Left kidney (tissue), 2 donors: Measurements from ENCODE around the gene BNIP3. TPM values are rescaled to one million over a fixed set of nuclear protein-coding genes. Genes with fewer than 3 reads are reported as not detected.

Experiments used
- DNase-seq: peaks from one replicate; pipeline ENCODE4 v3.0.0-alpha.2; 2013
- polyA plus RNA-seq: library from polyadenylated mRNA; unstranded; fragments of 120-200 nt; gene quantifications from one replicate; pipeline ENCODE4 v1.2.1, GENCODE V29; 2013; ENCODE audit not compliant: insufficient read length

The BNIP3 gene
- polyA plus RNA-seq, 1 donor, result 69.3 TPM

DNA sequence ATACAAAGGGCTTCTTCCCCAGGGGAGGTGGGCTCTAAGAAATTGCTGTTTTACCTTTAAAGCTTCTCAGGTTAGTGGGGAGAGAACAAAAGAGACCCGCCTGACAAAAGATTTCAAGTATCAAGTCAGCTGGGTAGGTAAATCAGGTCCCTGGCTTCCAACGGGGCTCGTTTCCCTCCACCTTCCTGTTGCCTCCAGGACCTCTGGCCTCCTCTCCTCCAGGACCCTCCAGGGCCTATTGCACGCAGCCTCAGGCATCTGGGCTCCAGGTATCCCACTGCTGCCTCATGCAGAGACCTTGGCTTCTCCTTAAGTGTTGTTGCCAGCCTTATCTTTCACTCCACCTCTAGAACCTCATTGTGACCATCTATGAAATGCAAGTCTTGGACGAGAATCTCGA, 2.9 kb downstream of the BNIP3 start:
- no peak for DNase-seq

DNA sequence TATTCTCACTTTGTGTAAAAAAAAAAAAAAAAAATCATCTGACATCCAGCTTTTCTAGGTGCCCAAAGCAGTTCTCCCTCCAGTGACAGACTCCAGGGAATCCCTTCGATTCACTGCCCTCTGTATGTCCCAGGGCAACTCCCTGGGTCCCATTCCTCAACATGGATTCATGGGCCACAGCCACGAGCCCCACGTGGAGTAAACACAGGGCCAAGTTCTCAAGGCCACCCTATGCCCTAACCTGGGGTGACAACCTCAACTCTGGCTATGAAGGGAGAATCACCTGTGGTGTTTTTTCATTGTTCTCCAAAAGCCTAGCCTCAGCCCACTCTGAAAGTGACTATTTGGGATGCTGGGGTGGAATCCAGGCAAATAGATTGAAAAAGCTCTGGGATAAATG, 3.4 kb downstream of the BNIP3 start:
- DNase-seq, result no peak

DNA sequence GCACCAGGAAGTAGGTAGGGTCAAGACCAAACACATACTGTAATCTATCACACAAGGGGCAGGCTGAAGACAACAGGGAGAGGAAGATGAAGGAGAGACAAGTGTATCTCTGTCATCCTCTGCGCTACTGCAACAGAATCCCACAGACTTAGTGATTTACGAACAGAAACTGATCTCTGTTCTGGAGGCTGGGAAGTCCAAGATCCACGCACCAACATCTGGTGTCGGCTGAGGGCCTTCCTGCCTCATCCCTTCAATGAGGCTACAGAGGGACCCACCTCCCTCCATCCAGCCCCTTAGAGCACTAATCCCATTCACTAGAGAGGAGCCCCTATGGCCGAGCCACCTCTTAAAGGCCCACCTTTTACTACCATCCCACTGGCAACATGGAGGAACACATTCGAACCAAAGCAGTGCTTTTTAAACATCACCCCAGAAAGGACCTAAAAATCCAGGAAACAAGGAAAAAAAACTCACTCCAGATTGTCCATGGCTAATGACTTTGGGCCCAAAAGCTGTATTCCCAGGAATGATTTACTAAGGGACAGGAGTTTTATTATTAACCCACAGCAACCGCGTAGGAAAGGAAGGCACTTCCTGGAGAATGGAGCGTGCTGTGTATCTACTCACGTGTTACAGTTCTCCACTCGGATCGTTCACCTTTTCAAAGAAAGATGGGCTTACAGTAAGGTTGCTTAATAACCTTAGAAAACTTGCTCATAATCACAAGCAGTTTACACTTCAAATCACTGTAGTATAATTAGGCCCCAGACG, 4.2 kb downstream of the BNIP3 start:
- peak; percentile 36 for DNase-seq

DNA sequence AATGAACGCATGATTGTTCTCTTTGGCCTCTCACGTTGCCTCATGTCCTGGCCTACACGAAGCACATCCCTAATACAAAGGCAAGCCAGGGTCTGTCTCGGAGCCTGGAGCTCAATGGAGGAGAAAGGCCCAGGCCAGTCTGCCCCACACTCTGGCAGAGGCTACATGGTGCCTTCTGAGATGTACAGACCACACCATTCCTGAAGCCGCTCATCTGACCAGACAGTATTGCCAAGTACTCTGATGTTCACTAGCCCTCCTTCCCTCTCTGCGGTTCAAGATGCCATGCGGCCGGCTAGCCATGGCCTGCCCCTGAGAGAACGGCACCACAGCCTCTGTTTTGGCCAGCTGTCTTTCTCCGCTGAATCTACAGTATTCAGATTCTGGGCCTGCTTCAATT, 5.9 kb downstream of the BNIP3 start:
- DNase-seq, result no peak

DNA sequence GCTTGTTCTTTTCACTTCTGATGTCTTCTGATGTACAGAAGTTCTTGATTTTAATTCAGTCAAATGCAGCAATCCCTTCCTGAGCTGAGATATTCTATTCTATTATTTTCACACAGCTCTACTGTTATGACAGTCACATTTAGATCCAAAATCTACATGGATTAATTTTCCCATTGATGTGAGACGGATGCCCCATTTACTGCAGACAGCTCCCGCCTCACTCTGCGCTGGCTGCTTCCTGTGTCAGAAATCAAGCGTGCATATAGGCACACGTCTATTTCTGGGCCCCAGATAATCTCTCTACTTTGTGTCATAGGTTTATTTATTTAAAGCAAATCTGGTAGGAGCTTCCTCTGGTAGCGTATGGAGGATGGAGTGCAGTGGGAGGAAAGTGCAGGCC, 6.7 kb downstream of the BNIP3 start:
- DNase-seq, result no peak

DNA sequence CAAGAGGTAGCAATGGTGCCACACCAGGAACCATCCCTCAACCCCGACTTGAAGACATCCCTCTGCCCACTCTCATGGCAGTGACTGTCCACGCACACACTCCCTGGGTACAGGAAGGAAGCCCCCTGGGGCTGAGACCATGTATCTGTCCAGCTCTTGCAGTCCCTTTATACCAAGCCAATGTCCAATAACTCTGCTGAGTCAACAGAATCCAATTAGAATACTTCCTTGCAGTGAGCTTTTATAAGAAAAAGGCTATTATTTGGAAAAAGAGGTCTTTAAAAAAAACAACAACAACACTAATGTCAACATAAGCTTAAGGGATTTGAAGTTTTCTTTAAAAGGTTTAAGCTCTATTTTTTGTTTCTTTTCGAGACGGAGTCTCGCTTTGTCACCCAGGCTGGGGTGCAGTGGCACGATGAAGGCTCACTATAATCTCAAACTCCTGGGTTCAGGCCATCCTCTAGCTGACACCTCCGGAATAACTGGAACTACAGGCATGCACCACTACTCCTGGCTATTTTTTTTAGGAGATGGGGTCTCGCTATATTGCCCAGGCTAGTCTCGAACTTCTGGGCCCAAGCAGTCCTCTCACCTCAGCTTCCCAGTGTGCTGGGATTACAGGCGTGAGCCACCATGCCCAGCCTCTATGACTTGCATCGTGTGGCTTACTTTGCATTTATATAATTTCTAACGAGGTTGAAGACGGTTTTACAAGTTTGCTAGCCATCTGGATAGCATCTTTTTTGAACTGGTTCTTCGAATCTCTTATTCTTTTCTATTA, 7.5 kb downstream of the BNIP3 start:
- DNase-seq, result no peak

DNA sequence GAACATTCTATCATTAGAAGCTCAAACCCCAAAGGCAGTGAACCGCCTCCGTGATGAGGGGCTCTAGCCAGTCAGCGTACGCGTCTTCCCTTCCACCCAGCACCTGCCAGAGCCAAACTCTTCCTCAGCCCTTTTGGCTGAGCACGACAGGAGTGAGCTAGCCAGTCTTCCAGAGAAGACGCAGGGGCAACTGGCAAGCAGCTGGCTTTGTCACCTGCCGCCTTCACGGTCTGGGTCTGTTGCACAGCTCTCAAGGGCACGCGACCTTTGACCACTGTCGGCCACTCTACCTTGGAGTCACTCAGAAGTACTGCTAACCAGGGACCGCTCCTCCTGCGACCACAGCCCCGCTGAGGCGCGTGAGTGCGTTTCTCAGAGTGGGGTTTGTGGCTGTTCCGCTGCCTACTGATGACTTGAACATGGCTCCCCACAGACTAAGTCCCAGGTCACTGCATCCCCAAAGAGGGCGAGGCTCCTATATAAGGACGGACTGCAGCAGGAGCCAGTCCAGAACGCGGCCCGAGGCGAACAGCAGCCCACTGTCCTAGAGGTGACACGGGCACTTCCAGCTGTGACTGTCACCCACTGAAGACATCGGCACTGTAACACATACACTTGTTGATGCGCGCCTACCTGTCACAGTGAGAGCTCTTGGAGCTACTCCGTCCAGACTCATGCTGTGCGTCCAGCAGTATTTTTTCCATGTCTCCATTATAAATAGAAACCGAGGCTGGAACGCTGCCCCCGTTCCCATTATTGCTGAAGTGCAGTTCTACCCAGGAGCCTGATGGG, 8.4 kb downstream of the BNIP3 start:
- DNase-seq, result no peak

DNA sequence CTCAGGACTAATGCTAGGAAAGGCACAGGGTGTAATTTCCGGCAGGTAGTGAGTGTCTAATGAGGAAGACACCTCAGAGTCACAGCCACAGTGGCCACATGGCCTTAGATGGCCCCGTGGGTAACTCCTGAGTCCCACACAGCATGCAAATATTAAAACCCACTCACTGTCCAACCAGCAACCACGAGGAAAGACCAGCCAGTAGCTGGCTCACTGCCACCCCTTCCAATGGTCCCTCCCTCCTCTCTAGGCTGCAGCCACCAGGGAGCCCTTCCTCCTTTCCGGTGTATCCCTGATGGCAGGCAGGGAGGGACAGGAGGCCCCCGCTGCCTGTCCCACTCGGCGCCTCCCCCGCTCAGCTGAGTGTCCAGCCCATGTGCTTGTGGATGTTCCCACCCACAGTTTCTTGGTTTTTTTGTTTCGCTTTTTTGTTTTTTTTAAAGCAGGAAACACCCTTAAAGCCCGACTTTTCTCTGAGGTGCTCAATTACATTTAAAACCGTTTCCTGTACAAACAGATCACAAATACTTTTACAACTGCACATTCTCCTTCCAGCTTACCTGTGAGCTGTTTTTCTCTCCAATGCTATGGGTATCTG, 9.2 kb downstream of the BNIP3 start:
- DNase-seq, result peak; percentile 61

DNA sequence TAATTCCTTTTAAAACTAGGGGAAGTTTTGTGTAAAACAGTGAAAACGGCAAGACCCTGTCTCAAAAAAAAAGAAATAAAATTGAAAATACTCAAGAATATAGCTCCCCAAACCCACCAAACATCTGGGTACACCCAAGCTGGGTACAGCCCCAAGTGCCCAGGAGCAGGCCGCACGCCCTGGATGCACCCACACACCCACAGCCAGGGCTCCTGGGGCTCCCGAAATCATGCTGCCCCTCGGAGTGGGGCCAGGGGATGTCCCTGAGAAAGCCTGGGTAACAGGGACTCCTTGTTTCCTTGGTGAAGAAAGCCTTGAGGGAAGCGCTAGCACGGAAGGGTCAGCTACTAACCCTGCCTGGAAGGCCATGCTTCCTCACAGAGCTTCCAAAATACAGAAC, 10.1 kb downstream of the BNIP3 start:
- DNase-seq, result no peak

DNA sequence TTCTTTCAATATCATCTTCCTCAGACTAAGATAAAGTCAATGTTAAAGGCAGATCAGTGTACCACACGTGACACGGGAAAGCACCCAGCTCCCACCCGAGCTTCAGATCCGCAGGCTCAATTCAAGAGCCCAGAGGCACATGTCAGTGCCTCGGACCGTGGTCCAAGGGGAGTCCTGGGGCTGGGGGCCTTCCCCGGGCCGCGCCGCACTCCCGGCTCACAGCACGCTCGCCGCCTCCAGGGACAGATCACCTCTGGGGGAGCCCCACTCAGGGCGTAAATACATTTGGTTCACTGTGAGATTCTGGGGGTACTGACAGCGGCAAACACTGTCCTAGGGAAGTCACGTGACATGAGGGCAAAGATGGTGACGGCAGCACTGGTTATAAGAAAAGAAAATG, 10.8 kb downstream of the BNIP3 start:
- DNase-seq, result no peak

DNA sequence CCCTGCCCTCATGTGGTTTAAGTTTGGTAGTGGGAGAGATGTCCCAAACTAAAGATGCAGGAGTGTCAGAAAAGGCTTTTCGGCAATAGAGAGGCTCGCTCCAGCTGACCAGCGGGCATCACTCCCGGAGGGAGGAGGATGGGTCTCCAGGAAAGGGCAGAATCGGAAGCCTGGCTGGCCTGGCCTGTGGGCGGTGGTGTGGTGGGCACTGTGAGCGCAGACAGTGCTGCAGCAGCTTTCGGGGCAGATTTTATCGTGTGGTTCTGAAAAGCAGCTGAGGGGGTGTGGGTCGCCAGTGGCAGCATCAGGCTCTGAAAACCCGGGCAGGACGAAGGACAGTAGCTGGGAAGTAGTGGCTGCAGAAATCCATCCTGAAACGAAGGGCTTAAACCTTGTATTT, 12.8 kb downstream of the BNIP3 start:
- DNase-seq, result no peak

DNA sequence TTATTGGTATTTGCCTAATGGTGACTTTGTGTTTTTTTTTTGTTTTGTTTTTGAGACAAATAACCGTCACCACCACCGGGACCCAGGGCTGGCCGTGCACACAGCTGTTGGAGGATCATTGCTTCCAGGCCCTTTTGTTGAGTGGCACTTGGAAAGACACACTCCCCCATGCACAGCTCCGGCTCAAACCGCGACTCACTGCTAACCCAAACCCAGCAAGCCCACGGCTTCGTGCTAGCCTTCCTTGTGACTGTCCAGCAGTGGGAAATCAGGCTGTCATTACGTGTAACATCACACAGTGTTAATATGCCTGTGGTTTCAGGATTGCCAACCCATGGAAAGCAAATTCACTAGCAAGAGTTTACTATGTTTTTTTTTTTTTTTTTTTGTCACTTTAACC, 17.4 kb downstream of the BNIP3 start:
- no peak for DNase-seq

DNA sequence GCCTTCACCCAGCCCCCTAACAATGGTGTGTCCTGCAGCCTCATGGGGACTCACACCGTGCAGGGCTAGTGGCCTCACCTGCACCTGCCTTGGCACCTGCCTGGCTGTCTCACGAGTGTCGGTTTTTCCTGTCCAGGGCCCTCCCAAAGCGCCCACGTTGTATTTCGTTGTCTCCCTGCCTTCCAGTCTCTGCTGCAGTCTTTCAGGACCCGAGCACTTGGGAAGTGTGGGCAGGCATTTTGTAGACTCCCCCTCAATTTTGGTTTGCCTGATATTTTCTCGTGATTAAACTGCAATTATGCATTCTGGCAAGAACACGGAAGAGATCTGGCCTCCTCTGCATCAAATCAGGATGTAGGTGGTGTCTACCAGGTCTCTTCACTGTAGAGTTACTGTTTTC, 17.9 kb downstream of the BNIP3 start:
- no peak for DNase-seq

DNA sequence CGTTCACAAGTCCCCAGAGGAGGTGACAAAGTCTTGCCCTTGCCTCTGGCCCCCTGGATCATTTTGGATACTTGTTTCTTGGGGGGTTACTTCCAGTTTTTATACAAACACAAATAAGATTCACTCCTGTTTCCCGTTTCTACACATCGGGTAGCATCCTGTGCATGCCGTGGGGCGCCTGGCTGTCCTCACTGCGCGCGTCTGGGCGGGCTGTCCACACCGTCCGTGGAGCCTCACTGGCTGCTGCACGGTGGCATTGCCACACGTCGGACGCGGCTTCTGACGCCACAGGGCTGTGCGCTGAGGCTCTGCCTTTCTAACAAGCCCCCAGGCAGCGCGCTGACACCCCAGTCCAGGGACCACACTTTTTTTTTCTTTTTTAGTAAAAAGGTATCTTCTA, 18.4 kb downstream of the BNIP3 start:
- no peak for DNase-seq

DNA sequence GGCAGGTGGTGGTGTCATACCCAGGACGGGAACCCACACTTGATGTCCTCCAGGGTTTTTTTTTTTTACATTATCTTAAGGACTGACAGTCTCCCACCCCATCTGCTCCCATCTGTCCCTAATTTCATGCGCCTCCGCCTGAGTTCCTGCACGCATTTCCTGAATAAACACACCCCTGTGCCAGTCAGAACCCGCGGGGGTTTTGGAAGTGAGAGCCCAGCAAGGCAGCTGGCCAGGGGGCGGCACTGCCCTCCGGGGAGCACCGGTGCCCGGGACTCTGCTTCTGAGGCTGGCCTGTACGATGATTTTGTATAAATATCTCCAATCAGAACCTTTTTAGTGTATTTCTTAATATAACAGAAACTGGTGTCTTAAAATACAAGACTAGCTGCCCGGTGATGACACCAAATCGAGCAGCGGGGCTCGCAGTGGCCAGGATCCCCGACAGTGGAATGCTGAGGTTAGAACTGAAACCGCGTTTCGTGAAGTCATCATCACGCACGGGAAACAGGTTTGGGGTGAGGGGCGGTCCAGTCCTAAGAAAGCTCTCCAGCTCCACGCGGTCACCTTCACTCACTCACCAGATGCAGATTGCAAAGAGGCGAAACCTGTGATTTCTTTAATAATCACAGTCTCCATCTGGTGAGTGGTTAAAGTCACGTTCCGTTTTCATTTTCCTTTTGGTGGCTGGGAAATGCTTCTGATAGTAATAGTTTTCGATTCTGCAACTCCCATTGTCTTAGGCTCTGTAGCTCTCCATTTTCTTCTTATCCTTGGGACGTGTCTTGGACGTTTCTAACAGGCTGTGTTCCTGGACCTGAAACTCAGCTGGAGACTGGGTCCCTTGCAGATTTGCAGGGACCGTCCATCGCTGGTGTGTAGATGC, 19.7 kb downstream of the BNIP3 start:
- no peak for DNase-seq

DNA sequence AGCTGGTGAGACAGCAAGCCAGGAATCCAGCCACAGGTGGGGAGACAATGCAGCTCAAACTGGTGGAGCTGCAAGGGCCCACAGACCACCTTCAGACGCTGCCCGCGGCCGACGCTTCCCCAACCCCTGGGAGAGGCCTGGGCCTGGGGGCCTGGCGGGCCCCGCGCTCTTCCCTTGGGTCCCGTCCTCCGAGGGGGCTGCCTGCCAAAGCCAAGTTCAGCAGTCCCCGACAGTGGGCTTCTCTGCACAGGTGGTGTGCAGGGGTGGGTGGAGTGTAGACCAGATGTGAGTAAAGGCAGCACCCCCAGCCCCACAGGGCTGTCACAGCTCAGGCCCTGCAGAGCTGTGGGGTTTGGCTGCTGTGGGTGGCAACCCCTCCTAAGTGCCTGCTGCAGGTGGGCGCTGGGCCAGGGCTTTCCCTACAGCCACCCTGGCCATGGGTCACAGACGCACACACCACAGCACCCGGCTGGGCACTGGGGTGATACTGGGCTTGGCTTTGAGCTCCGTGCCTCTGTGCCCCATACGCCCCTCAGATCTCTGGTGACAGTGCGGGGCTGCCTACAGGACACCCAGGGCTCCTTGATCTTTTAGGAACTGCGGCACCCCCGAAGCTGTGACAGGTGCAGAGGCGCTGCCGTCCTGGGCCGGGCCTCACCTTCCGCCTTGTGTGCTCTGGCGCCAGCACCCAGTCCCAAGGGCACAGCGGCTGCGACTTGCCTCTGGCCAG, 20.5 kb downstream of the BNIP3 start:
- no peak for DNase-seq

DNA sequence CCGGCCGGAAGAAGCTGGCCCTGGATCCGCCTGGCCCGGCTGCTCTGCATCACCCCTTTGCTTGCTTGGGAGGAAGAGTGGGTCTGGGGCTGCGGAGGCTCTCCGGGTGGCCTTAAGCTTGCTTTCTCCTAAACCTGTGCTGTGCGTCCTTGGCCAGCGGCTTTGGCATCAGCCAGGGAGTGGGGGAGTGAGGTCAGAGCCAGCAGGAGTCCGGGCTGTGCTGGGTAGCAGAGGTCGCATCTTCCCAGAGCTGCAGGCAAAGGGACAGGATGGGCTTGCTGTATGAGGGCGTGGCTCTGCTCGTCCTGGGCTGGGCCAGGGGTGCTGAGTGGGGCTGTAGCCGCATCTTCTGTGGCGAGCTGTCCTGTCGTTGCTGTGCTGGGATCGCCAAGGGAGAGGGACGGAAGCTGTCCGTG, 21.1 kb downstream of the BNIP3 start:
- DNase-seq, result no peak

DNA sequence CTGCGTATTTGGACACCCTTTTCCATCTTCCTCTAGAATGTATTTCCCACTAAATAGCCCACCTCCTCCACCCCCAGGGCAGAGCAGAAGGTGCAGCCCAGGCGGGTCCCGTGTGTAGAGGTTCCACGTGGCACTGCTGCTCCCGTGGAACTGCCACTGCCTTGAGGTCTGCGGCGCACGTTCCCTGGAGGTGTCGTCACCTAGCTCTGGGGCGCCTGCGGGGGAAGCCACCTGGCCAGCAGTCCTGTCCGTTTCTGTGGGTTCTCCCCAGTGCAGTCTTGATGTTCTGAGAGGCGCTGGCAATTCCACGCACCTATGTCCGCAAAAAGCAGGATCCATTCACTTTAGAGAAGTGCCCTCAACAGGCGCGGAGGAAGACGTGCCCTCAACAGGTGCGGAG, 21.9 kb downstream of the BNIP3 start:
- no peak for DNase-seq

DNA sequence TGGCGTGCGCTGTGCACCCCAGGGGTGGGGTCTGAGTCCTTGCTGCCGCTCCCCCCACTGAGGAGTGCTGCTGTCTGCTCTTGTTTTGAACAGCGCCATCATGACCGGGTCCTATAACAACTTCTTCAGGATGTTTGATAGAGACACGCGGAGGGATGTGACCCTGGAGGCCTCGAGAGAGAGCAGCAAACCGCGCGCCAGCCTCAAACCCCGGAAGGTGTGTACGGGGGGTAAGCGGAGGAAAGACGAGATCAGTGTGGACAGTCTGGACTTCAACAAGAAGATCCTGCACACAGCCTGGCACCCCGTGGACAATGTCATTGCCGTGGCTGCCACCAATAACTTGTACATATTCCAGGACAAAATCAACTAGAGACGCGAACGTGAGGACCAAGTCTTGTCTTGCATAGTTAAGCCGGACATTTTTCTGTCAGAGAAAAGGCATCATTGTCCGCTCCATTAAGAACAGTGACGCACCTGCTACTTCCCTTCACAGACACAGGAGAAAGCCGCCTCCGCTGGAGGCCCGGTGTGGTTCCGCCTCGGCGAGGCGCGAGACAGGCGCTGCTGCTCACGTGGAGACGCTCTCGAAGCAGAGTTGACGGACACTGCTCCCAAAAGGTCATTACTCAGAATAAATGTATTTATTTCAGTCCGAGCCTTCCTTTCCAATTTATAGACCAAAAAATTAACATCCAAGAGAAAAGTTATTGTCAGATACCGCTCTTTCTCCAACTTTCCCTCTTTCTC, 26.0 kb downstream of the BNIP3 start:
- DNase-seq, result no peak

DNA sequence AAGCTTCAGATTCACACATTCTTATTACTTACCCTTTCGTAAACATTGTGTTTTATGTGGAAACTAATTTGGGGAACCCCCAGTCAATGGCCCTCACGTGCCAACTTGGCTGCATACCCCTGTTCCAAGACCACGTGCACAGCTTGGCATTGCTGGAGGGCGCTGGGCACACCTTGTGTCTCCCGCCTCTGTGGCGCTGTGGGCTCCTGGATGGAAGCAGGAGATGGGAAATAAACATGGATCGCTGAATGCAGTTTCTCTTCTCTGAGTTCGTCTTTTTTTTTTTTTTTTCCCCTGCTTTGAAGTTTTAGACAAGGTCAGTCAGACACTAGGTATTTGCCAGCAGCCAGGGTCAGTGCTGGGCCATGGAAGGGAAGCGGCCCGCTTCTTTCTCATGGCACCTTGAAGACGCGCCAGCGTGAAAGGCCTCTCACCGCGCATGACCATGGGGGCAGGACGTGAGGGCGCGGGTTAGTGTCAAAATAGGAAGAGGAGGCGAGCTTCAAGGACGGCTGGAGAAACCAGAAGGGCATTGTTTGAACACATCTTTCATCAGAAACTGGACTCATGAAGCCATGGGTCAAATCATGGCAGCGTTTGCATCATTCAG, 27.3 kb downstream of the BNIP3 start:
- DNase-seq, result no peak
